ENCODE results near the gene ABCC9.
"Not testable (repeated sequence)": the region's sequence is repeated elsewhere in the genome, so short reads cannot be mapped to it uniquely, and the experiment has no call there.

The ABCC9 gene

DNA sequence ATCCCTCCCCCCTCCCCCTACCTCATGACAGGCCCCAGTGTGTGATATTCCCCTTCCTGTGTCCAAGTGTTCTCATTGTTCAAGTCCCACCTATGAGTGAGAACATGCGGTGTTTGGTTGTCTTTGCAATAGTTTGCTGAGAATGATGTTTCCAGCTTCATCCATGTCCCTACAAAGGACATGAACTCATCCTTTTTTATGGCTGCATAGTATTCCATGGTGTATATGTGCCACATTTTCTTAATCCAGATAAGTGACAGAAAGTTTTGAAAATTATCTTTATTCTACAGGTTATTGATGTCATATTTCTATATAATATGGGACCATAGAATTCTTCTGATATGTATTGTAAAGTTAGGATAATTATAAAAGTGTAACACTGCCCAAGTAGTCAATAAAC is 11.3 kb downstream of the ABCC9 start:
- not testable (repeated sequence) for DNase-seq

DNA sequence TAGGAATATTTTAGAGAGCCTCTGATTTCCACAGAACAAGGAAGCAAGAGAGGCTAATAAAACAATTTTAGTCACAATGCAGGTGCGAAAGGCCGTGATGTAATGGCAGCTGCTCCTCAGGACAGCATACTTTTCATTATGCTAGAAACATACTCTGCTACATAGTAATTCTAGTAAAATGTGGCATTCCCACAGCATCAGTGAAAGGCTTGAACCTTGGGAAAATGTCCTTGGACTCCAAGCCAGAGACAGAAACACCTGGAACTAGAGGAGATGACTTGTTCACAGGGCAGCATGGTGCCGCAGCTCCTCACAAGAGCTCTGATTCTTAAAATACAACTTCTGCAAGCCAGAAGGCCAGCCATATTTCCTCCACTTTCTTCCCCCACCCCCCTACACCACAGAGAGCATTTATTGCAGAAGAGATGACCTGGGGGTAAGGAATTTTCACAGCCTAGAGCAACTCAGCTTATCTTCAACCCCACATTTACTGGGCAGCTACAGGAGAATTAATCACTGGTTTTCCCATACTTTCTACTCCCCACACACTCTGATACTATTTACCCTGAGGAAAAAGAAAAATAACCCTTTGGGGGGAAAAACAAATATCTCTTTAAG is 15.8 kb downstream of the ABCC9 start:
- DNase-seq, result no peak

DNA sequence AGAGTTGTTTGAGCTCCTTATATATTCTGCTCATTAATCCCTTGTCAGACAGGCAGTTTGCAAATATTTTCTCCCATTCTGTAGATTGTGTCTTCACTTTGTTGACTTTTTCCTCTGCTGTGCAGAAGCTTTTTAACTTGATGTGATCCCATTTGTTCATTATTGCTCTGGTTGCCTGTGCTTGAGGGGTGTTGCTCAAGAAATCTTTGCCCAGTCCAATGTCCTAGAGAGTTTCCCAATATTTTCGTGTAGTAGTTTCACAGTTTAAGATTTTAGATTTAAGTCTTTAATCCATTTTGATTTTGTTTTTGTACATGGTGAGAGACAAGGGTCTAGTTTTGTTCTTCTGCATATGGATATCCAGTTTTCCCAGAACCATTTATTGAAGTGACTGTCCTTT is 19.8 kb downstream of the ABCC9 start:
- DNase-seq, result no peak

DNA sequence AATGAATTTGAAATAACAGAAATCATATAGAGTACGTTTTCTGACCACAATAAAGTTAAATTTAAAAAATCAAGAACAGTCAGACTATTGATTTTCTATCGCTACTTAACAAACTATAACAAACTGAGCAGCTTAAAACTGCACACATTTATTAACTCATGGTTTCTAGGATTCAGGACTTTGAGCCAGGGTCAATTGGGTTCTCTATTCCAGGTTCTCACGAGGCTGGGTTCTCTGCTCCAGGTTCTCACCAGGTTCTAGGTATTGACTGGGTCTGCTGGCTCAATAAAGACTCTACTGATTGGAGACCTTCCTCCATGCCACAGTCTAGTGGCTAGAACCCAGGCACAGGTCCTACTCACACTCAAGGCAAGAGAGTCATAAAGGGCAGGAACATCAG is 22.8 kb downstream of the ABCC9 start:
- no peak for DNase-seq

DNA sequence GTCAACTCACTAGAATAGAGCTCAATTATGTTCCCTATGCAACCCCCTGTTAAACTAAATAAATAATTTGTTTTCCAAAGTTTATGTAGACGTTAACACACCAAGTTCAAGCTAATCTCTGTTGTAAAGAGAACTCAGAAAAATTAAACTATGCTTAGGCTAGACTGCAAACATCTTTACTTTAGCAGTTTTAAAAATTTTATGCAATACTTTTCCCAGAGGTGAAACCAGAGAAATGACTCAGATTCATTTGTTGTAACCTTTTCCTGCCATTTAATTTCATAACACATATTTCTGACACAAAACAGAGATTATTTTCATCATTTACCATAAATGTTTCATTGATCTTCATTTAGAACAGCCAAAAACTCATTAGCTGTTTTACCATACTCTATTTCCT is 27.4 kb downstream of the ABCC9 start:
- no peak for DNase-seq

DNA sequence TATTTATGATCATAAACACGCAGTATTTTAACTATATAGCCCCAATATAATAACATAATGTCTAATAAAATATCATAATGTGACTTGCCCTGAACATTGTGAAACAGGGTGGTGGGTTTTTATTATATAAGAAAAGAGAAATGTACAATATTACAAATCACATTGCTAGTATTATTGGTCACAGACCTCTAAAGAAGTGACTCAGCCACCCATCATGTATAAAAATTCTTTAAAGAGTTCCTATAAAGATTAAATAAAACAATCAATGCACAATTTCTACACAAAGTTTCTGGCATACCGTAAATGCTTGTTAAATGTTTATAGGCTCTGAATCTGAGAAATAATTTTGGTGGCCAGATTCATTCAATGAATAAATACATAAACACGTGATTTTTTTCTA is 28.9 kb downstream of the ABCC9 start:
- DNase-seq, result no peak

DNA sequence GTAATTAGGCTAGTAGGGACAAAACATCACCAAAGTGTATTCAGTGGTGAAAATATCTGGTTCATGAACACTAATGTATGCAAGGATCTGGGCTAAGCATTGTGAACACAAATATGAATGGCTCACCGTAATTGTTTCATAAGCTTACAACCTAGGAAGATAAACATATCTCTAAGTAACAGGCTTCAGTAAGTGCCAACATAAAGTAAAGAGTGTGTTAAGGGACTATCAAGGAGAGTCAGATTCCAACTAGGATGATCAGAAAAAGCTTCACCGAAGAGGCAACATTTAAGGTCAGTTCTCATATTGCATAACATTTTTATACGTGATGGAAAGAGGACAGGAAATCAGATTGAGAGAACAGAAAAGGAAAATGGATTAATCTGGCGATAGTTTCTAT is 29.4 kb downstream of the ABCC9 start:
- no peak for DNase-seq

DNA sequence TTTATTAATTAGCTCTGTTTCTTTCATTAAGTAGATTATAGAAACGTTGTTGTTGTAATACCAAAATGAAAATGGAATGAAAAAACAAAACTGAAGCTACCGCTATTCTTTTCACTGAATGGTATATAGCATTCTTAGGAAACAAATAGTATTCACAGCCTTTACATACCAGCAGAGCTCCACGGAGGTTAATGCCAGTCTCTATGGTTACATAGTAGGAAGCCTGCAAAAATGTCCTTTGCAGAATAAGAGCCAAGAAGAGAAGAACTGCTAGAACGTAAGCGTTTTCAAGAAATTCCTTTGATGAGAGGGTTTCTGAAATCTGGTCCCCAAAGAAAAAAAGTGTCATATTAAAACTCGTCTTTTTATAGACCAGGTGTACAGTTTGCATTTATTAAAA is 30.6 kb downstream of the ABCC9 start:
- DNase-seq, result no peak

DNA sequence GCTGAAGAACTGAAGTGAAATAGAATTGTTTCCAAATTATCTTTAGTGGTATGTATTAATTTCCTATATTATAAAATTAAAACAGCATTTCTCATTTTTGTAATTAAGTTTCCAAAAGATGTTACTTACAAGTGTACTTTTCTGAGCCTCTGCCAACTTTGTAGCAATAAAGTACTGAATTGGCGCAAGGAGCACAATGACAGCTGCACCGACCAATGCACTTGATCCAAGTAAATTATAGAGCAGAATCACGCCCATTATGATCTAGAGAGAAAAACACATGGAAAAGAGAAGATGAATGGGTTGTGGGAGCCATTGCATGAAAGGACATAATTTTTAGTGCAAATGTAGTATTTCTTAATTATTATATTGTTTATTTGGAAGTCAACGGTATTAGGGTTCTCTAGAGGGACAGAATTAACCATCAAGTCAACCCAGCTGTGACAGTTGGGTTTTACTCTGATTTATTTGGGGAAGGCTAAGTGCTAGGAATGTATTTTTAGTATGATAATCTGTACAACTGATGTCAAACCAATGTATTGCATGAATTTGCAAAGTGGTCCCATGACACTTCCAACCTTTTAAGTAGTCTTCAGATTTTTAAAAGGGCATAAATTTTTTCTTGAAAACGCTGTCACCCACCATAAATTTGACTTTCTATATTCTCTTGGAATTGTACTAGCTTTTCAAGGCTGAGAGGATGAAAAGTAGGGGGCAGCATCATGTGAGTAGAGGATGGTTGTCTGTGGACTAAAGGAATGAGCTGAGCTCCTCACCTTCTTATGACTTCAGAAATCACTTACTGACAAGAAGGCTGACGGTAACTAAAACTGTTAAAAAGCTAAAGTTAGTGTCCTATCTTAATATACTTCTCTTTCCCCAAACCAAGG is 33.0 kb downstream of the ABCC9 start:
- no peak for DNase-seq

DNA sequence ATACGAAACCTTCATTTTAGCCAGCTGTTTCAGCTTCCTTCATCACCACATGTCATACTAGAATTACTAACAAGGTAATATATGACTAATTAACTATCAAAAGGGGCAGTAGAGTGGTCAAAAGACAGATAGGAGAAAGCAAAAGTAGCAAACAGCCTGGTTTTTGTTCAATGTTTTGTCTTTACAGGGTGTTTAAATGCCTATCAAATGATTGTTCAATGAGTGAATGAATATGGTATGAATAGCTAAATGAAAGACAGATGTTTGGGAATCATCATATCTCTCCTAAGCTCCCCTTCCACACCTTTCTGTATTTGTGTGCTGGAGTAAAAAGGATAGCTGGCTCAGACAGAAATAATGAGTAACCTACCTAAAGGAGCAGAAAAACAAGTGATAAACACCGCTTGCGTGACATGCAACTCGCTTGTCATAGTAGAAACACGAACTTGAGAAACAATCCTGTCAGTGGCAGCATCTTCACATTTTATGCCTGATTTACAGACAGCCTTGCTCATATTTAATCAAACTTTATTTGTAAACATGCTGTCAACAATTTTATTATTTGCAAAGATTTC is 34.2 kb downstream of the ABCC9 start:
- no peak for DNase-seq

DNA sequence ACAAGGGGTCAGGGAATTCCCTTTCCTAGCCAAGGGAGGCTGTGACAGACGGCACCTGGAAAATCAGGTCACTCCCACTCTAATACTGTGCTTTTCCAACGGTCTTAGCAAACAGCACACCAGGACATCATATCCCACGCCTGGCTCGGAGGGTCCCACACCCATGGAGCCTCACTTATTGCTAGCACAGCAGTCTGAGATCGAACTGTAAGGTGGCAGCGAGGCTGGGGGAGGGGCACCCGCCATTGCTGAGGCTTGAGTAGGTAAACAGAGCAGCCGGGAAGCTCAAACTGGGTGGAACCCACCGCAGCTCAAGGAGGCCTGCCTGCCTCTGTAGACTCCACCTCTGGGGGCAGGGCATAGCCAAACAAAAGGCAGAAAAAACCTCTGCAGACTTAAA is 41.7 kb downstream of the ABCC9 start:
- not testable (repeated sequence) for DNase-seq

DNA sequence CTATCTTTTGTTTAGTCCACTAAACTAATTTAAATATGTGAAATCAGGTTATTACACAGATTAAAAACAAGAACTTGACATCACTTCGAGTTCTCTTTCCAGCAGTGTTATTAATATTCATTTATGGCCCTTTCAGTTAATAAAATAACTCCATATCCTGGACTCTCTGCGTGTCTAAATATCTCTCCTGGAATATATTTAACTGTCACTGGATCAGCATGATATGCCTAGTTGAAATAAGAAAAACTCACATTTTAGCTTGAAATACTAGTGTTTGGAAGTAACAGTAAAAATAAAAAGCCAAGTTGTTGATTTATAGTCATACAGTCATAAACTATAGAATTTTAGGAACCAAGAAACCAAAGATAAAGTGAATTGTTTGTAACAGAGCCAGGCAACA is 45.6 kb downstream of the ABCC9 start:
- no peak for DNase-seq

DNA sequence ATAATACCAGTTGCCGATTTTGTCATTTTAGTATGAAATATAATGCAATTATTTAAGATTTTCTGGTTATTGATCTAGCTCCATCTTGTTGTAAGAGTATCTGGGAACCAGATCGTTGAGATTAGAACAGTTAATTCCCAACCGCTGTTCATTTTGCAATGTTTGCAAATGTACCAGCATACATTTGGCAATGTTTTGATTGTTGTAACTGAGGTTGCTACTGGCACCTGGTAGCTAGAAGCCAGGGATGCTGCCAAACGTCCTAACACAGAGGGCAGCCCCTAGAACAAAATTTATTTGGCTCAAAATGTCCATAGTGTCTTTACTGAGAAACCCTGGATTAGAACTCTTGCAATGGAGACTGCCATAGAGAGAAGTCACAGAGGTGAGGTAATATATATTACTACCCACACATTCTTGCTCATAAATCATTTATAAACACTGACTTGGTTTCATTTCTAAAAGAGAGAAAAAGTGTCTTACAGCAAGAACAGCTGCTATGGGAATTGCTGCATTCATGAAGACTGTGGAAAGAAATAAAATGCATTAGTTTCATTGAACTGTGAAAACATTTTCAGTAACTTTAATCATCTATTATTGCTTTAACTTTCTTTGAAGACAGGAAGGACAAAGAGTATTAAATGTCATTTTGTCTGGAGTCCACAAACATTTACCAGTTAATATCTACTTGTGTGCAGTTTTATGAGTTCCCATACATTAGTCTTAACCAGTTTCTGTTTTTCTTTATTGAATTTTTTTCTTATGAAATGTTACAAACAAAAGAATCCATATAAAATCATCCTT is 46.2 kb downstream of the ABCC9 start:
- no peak for DNase-seq

DNA sequence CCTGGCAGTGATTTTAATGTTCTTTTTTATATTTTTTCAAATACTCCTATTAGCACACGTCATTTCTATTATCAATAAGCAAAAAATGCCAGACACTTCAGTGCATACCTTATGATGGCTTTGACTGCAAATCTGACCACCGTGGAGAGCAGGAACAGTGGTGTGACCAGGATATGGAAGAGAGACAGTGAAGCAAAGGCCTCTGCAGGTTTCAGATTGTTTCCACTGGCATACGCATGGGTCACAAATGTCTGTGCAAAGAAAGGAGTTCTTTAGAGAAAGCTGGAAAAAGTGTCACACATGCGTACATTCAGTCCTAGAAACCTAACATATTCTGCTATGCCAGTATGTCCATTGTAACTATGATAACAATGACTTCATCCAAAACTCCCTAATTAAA is 47.3 kb downstream of the ABCC9 start:
- no peak for DNase-seq

DNA sequence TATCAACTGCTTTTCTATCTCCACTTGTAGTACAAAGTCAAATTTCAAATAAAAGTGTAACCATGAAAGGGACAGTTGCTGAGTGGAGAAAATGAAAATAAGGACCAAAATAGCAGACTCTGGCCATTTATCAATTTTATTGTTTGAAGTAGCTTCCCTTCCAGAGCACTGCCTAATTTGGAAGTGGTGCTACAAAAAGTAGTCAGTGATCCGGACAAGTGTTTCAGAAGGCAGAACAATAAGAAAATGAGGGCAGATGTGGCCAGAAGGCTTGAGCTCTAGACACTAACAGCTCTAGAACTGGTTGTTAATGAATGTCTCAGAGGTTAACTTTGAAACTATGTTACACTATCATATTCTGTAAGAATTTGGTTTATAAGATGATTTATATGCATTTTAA is 48.9 kb downstream of the ABCC9 start:
- no peak for DNase-seq

DNA sequence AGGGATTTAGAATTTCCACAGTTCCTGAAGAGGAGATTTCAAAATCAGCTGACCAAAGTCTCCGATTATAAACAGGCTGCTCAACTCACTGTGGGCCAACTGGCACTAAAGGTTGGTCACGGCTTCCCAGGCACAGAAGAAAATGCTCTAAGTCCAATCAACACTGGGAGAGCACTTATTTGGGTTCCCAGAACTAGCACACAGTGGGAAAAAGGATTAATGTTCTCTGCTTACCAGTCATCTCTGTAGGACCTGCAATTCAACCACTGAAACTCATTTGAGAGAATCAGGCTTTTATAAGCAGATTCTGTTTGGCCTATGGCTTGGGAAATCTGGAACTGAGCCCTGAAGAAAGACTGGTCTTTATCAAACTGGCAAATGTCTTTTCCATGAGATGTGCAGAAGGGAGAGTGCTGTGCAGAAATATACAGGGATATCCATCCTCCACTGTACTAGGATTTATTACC is 49.4 kb downstream of the ABCC9 start:
- no peak for DNase-seq

DNA sequence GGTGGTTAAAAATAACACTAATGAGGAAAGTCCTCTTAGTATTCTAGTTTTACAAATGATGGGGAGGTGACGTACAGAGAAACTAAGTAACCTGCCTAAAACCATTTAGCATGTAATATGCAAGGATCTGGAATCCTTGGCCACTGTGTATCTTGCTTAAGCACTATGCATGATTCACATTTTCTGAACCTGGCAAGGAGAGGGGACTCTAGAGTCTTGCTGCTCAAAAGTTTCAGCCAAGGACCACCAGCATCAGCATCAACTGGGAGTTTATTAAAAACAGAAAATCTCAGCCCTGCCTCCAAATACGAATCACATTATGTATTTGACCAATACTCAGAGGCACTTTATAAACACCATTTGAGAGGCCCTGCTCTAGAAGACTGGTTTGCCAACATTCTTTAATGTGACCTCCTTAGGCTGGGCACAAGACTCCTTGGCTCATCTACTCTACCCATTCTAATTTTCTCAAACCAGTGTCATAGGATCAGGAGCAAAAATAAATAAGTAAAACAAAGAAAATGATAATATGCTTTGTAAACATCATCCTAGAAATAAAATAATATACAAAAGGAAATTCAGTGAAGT is 52.9 kb downstream of the ABCC9 start:
- DNase-seq, result no peak

DNA sequence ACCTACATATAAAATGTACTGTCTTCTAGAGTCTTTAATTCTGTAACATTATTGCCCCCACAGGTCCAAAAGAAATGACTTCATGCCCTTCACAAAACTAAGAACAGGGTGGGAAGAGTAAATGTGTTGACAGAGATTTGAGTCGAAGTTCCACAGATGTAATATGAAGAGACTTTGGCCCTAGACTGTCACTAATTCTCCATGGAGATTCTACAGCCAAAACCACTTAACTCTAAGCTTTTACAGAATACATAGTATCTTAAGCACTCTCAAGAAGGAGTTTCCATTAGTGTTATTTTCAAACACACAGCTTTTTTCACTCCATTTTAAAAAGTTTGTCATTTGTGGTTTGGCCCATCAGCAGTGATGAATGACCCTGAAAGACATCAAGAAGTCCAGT is 56.3 kb downstream of the ABCC9 start:
- no peak for DNase-seq

DNA sequence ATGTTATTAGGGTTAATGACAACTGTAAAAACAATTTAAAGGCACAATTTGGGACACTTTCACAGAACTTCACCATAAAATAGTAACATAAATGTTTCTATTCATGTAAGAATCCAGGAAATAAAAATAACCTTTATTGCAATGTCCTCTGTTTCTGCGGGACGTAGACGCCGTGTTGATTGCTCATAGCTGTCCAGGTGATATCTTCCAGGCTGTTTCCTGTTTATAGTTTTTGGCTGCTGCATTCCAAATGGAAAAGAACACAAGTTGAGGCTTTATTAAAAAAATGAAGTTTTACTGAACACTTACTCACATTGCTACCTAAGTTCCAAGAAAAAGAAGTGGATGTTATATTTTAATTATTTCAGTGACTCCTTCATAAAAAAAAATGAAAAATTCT is 58.6 kb downstream of the ABCC9 start:
- DNase-seq, result no peak

DNA sequence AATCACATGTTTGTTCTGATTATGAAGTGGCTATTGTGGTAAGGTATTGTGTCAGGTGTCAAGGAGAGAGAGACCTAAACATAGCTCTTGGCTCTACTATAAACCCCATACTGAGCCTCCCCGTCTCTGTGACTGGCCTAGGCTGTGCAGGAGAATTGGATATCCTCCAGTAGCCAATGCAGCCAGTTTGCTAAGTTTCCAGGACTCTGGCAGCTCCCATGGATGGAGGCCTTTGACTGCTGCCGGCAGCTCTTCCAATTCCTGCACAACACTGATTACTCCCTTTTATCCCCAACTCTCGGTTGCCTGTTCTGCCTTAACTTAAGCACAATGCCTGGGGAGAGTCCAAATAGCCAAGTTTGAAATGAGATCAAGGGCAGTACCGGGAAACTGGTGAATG is 59.3 kb downstream of the ABCC9 start:
- no peak for DNase-seq

DNA sequence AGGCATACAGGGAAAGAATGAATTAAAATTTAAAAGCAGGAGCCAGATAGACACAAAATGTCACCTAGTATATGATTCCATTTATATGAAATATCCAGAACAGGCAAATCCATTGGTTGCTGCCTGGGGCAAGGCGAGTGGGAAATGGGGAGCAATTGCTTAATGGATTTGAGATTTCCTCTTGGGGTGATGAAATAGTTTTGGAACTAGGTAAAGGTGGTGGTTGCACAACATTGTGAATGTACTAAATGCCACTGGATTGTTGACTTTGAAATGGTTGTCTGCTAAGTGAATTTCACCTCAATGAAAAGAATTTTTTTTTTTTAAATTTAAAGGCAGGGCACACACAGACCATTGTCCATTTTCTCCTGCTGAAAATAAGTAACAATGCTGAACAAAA is 61.9 kb downstream of the ABCC9 start:
- DNase-seq, result no peak

DNA sequence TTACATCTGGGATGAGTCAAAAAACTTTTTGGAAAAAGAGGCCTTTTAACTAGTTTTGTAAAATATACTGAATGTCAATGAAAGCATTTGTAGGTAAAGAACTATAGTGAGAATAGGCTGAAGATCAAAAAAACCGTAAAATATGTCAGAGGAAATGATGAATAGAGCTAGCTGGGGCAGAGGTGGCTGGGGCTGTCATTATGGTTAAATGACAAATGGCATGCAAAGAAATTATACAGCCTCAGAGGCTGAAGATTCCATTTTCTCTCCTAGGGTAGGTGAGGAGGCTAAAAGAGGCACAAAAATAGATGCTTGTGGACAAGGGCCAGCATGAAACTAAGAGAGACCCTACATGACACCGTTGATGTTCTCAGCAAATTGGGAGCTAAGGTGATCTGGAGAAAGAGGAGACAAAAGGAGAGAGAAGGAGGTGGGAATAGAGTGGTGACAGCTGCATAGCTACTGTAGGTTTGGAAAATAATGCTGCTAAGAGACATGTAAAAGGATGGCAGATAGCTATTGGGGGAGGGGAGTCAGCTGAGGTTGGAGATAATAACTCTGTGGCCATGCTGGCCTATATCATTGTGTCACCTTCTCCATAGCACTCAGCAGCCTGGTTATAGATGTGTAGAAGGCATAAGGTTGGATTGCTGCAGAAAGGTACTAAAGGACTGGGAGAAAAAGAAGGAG is 63.8 kb downstream of the ABCC9 start:
- no peak for DNase-seq

All from stimulated activated naive CD4-positive, alpha-beta T cell (primary cell).